ENCODE measurements around the gene CNTN5. TPM values are rescaled to one million over a fixed set of nuclear protein-coding genes. Genes with fewer than 3 reads are reported as not detected.
"Not testable (repeated sequence)": the region's sequence is repeated elsewhere in the genome, so short reads cannot be mapped to it uniquely, and the experiment has no call there.

CNTN5 gene
- total RNA-seq, 1 donor from 2014 or later, result not detected

DNA sequence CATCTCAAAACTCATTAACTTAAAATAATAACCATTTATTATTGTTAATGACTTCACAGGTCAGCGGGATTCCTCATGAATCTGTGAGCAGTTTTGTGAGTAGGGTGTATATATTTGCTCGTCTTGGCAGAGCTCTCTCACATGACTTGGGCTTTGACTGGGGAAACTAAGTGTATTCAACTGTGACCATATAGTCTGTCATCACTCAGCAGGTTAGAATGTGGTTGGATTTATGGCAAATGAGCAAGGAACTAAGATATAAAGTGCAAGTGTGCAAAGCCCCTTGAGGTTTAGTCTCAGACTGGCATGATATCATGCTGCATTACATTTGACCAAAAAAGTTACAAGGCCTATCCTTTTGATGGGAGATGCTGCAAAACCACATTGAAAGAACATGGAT lies 254.8 kb downstream of the CNTN5 start:
- Mint-ChIP-seq H3K36me3 (ENCODE audit: low read depth) (no peaks in the 10 kb centered on the region), H3K27ac (ENCODE audit: unreplicated experiment) (no peak overlapping the region), H3K9me3 (ENCODE audit: low read depth) (no peaks in the 10 kb centered on the region), H3K4me1 (ENCODE audit: low read depth) (no peaks in the 10 kb centered on the region), H3K4me3 (ENCODE audit: unreplicated experiment) (no peak overlapping the region), H3K27me3 (ENCODE audit: low read depth) (peaks cover 27% of the 10 kb centered on the region)
- TF ChIP-seq, protein P1, sequence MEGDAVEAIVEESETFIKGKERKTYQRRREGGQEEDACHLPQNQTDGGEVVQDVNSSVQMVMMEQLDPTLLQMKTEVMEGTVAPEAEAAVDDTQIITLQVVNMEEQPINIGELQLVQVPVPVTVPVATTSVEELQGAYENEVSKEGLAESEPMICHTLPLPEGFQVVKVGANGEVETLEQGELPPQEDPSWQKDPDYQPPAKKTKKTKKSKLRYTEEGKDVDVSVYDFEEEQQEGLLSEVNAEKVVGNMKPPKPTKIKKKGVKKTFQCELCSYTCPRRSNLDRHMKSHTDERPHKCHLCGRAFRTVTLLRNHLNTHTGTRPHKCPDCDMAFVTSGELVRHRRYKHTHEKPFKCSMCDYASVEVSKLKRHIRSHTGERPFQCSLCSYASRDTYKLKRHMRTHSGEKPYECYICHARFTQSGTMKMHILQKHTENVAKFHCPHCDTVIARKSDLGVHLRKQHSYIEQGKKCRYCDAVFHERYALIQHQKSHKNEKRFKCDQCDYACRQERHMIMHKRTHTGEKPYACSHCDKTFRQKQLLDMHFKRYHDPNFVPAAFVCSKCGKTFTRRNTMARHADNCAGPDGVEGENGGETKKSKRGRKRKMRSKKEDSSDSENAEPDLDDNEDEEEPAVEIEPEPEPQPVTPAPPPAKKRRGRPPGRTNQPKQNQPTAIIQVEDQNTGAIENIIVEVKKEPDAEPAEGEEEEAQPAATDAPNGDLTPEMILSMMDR (IDR thresholded peaks at IDR 0.05), result no peak
- DNase-seq (ENCODE audit: low spot score), result no peak

DNA sequence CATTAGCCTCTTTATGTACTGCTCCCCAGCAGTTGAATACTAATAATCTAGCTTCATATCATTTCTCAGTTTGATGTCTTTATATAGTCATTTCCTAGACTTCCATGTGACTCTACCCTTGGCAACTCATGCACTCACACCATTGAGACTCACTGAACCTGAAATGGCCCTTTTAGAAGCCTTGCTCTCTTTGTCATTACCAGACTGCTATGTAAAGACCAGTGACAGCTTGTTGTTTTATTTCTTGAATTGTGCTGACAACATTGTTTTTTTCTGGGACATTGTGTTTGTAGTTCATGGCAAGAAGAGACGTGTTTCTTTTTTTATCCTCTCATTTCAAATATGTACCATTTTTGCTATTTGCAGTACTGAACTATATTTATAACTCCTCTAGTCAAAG lies 256.5 kb downstream of the CNTN5 start:
- Mint-ChIP-seq H3K9me3 (ENCODE audit: low read depth) (no peaks in the 10 kb centered on the region), H3K4me1 (ENCODE audit: low read depth) (no peaks in the 10 kb centered on the region), H3K4me3 (ENCODE audit: unreplicated experiment) (no peak overlapping the region), H3K36me3 (ENCODE audit: low read depth) (no peaks in the 10 kb centered on the region), H3K27me3 (ENCODE audit: low read depth) (peaks cover 25% of the 10 kb centered on the region), H3K27ac (ENCODE audit: unreplicated experiment) (no peak overlapping the region)
- TF ChIP-seq, protein P1 (IDR thresholded peaks at IDR 0.05), result no peak
- no peak for DNase-seq (ENCODE audit: low spot score)

DNA sequence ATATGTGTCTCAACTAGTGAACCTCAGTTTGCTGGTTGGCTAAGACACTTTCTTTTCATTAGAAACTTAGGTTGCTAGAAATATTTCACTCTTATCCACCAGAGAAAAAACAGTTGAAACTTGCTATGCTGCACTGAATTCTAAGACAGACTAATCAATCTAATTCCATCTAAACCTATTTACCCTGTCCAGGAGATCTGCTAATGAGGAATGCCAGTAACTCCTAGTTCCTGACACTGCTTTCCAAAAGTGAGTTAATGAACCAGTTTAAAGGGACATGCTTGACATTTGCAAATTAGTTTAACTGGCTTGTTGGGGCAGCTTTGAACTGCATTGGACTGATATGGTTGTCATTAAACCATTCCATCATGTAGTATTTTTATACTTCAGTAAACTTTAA lies 258.5 kb downstream of the CNTN5 start:
- TF ChIP-seq, protein P1 (IDR thresholded peaks at IDR 0.05), result no peak
- no peak for DNase-seq (ENCODE audit: low spot score)
- H3K4me3 Mint-ChIP-seq (ENCODE audit: unreplicated experiment), result no peak overlapping the region
- no peaks in the 10 kb centered on the region for H3K36me3 Mint-ChIP-seq (ENCODE audit: low read depth)
- peaks cover 24% of the 10 kb centered on the region for H3K27me3 Mint-ChIP-seq (ENCODE audit: low read depth)
- H3K27ac Mint-ChIP-seq (ENCODE audit: unreplicated experiment), result no peak overlapping the region
- H3K4me1 Mint-ChIP-seq (ENCODE audit: low read depth), result no peaks in the 10 kb centered on the region
- no peaks in the 10 kb centered on the region for H3K9me3 Mint-ChIP-seq (ENCODE audit: low read depth)

DNA sequence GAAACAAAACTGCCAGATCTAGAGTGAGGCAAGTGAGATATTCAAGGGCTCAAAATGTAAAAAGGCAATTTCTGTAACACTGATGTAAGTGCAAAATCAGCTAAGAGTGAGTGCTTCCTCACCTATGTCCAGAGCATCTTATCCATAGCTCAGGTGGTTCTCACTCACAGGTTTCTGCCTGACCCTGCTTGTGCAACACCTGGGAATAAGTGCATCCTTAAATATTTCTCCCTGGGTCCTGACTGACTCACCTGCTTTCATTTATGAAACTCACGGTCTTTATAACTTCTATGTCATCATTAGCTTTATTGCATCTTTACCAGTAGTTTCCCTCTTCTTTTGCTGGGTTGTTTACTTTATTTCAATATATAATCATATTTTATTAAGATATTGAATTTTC lies 260.6 kb downstream of the CNTN5 start:
- Mint-ChIP-seq H3K27ac (ENCODE audit: unreplicated experiment) (no peak overlapping the region), H3K9me3 (ENCODE audit: low read depth) (no peaks in the 10 kb centered on the region), H3K36me3 (ENCODE audit: low read depth) (no peaks in the 10 kb centered on the region), H3K4me3 (ENCODE audit: unreplicated experiment) (no peak overlapping the region), H3K27me3 (ENCODE audit: low read depth) (peaks cover 25% of the 10 kb centered on the region), H3K4me1 (ENCODE audit: low read depth) (no peaks in the 10 kb centered on the region)
- TF ChIP-seq, protein P1 (IDR thresholded peaks at IDR 0.05), result no peak
- no peak for DNase-seq (ENCODE audit: low spot score)

DNA sequence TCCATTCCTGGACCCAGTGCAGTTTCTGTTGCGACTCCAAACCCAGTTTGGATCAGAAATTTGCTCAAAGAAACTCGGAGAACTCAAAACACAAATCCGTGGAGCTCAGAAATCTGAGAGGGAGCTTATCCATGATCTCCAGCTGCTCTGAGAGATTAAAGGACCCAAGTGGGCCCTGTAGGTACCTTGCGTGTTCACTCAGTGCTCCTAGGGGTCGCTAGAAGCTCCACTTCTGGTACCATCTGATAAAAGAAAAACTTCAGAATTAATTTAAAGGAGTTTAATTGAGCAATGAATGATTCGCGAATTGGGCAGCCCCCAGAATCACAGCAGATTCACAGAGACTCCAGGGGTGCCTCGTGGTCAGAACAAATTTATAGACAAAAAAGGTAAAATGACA lies 277.2 kb downstream of the CNTN5 start:
- not testable (repeated sequence) for H3K27me3 Mint-ChIP-seq (ENCODE audit: low read depth); H3K36me3 Mint-ChIP-seq (ENCODE audit: low read depth); H3K4me1 Mint-ChIP-seq (ENCODE audit: low read depth); H3K27ac Mint-ChIP-seq (ENCODE audit: unreplicated experiment); H3K4me3 Mint-ChIP-seq (ENCODE audit: unreplicated experiment); DNase-seq (ENCODE audit: low spot score)
- peaks cover 14% of the 10 kb centered on the region for H3K9me3 Mint-ChIP-seq (ENCODE audit: low read depth)

DNA sequence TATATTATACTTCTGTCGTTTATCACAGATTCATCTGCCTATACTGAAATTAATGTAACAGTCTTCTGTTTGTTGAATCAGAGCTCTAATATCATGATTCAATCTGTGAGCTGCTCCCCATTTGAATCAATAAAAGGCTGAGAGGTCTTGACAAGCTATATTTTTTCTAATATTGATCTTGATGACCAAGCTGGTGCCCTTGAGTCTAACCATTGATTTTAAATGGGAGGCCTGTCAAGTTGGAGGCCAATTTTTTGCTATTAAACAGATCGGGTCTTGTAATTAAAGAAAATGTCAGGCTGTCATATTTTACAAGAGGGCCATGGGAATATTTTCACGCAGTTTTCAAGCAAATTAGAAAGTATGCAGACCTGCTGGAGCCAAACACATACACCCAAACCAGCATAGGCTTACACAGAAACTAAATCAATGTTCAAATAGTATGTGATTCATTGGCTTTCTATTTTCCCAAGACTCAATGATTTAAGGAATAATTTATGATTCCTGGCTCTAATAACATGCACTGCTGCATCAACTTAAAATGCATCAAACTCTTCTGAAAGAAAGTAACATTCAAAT lies 286.9 kb downstream of the CNTN5 start:
- no peaks in the 10 kb centered on the region for H3K9me3 Mint-ChIP-seq (ENCODE audit: low read depth)
- TF ChIP-seq, protein P1 (IDR thresholded peaks at IDR 0.05), result no peak
- H3K27ac Mint-ChIP-seq (ENCODE audit: unreplicated experiment), result no peak overlapping the region
- no peaks in the 10 kb centered on the region for H3K36me3 Mint-ChIP-seq (ENCODE audit: low read depth)
- DNase-seq (ENCODE audit: low spot score), result no peak
- peaks cover 5% of the 10 kb centered on the region for H3K27me3 Mint-ChIP-seq (ENCODE audit: low read depth)
- no peaks in the 10 kb centered on the region for H3K4me1 Mint-ChIP-seq (ENCODE audit: low read depth)
- H3K4me3 Mint-ChIP-seq (ENCODE audit: unreplicated experiment), result no peak overlapping the region

All from chondrocyte (in vitro differentiated cells).